ENCODE measurements around the gene KCNJ5.
A peak's percentile ranks its signal among the peaks of the same experiment; 100 is the strongest.

Gene KCNJ5

DNA sequence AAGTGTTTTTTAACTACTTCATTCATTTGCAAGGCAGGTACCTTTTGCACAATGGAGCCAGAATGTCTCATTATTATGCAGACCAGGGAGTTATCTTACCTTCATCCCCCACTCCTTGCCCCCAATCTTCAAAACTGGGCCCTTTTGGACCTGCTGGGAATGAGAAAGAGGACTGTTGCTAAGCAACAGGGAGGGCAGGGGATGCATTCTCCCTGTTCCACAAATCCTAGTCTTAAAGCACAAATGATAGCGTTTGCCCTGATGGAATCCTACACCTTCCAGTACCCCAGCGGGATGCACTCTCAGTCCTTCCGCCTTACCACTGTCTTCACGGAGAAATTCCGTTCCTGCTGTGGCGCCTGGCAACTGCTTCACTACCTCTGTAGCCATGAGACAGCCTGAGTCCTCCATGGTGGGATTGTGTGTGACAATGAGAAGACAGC lies 20.0 kb upstream of the KCNJ5 start:
- no peak for DNase-seq (ENCODE audit: low read depth in 2 of 2)

GRCh38 chr11:128872094-128872493 lies 19.1 kb upstream of the KCNJ5 start:
- DNase-seq (ENCODE audit: low read depth in 2 of 2) = no peak

- no peak for DNase-seq (ENCODE audit: low read depth in 2 of 2)
Observed at GRCh38 chr11:128872594-128872993, 18.6 kb upstream of the KCNJ5 start.

DNA sequence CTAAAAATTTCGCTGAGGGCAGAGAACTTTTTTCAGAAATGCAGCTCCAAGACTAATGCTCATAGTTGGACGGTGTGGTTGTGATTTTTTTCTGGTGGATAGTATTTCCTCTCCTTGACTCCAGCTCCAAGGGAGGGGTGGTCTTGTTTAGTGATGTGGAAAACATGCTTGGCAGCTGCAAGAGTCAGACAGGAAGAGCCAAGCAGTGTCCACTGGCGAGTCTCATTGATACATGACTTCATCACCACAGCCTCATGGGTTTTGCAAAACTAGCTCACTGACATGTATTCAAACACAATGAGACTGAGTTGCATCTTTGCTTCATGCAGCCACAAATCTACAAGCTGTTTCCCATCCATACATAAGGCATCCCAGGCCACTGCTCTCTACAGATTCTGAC lies 16.7 kb upstream of the KCNJ5 start:
- DNase-seq (ENCODE audit: low read depth in 2 of 2) = no peak

DNA sequence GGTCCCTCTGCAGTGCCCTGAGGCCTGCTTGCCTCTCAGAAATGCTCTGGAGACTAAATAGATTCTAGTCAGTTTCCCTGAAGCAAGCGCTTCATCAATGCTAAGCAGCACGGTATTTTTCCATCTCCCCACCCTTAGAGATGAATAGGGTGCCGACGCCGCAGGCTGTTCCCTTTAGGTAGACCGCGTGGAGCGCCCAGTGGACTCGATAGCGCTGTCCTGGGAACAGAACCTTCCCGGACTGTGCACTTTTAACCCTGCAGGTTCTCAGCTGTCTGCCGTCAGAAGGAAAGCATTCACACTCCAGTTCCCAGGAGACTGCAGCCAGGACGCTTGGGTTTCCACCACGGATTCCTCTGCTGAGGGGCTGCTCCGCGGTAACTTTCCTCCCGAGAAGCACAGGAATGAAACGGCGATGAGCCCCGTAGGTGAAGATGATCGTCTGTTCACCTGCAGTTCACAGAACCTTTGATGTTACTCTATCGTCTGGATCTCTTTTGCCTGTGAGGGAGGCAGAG lies 15.0 kb upstream of the KCNJ5 start:
- no peak for DNase-seq (ENCODE audit: low read depth in 2 of 2)

GRCh38 chr11:128877726-128878125 lies 13.4 kb upstream of the KCNJ5 start:
- no peak for DNase-seq (ENCODE audit: low read depth in 2 of 2)

DNA sequence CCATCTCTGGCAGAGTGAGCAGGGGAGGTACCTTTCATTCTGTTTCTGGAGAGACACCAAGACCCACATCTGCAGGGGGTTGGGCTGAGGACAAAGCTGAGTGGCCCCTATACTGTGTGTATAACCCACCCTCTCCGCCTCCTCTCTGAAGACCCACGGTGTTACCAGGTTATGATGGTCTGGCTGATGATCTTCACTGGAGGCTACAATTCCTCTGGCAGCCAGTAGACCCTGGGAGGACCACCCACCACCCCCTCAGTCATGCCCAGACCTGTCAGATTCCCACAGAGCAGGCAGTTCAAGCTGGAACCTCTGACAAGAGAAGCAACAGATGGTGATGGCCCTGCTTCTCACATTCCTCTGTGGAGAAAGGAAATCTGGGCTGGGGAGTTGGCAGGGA lies 12.7 kb upstream of the KCNJ5 start:
- no peak for DNase-seq (ENCODE audit: low read depth in 2 of 2)

DNA sequence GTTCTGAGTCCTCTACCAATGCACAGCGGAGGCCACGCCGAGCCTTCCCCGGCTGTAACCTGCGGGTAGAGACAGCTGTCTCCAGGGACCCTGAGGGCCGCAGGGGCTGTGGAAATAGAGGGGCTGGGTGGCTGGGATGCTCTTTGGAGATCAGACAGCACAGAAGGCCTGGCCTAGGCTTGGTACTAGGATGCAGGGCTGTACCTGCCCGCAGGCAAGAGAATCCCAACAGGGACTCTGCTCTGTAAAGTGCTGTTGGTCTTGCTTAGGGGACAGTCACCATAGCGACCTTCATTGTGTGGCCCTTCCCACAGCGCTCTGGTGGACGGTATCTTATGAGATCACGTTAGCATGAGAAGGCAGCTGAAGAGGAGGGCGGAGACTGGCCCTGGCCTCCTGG lies 11.3 kb upstream of the KCNJ5 start:
- no peak for DNase-seq (ENCODE audit: low read depth in 2 of 2)

GRCh38 chr11:128881221-128881620 lies 9.9 kb upstream of the KCNJ5 start:
- no peak for DNase-seq (ENCODE audit: low read depth in 2 of 2)

DNA sequence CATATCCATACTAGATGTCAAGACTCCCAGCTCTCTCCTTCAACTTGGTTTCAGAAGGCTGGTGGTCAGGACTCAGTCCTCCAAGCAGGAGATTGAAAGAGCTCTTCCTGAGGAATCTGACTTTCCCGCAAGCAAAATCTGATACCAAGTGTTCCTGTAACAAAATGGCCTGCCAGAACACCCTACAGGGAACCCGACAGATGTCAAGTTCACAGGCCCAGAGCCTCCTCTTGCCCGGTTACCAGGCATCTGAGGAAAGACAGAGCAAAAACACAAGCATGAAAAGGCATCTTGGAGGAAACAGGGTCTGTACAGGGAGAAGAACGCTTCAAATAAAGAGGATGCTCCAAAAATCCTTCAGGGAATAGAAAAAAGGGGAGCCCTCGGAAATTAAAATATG lies 8.7 kb upstream of the KCNJ5 start:
- no peak for DNase-seq (ENCODE audit: low read depth in 2 of 2)

DNA sequence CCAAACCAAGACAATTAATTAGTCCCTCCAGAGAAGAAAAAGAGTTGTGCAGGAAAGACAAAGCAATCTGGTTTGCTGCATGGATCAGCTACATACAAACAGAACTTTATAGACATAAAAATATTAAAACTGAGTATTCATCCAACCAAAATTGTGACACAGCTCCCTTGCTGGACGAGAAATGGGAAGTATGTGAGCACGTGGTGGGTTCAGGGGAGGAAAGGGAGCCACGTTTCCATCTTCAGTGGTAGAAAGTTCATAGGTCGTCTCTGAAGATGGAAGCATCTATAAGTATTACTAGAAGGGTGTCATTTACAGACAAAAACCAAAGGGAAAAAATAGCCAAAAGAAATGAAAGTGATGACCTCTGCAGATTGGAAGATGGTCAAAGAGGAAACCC lies 7.1 kb upstream of the KCNJ5 start:
- DNase-seq (ENCODE audit: low read depth in 2 of 2) = no peak

- peak in 1 of 2 donors; percentile 49 for DNase-seq (ENCODE audit: low read depth in 2 of 2)
Observed at GRCh38 chr11:128884703-128885338, 6.3 kb upstream of the KCNJ5 start.

- no peak for DNase-seq (ENCODE audit: low read depth in 2 of 2)
Observed at GRCh38 chr11:128886406-128887124, 4.6 kb upstream of the KCNJ5 start.

GRCh38 chr11:128888034-128888985 lies 2.8 kb upstream of the KCNJ5 start:
- no peak for DNase-seq (ENCODE audit: low read depth in 2 of 2)

GRCh38 chr11:128889657-128890213 lies 1.4 kb upstream of the KCNJ5 start:
- DNase-seq (ENCODE audit: low read depth in 2 of 2) = no peak

- no peak for DNase-seq (ENCODE audit: low read depth in 2 of 2)
Observed at GRCh38 chr11:128890216-128890542, 977 bp upstream of the KCNJ5 start.

- no peak for DNase-seq (ENCODE audit: low read depth in 2 of 2)
Observed at GRCh38 chr11:128891913-128892398, 800 bp downstream of the KCNJ5 start.

- DNase-seq (ENCODE audit: low read depth in 2 of 2) = no peak
Observed at GRCh38 chr11:128892866-128893565, 1.9 kb downstream of the KCNJ5 start.

- no peak for DNase-seq (ENCODE audit: low read depth in 2 of 2)
Observed at GRCh38 chr11:128893578-128894285, 2.6 kb downstream of the KCNJ5 start.

GRCh38 chr11:128894286-128894681 lies 3.1 kb downstream of the KCNJ5 start:
- no peak for DNase-seq (ENCODE audit: low read depth in 2 of 2)

DNA sequence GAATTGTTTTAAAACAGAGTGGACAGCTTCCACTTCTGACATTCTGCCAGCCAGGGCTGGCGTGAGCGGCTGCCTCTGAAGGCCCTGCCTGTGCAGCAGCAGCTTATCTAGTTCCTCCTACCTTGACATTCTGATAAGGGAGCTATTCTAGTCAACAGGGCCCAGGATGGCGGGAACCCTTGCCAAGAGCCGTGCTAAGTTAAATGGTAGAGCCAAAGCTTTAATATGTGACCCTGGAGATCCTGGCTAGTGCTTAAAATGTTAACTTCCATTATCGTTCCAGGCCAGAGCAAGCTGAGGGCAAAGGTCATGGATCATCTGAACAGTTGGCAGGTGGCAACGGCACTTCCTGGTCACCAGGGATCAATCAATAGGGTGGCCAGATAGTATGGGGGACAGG lies 3.5 kb downstream of the KCNJ5 start:
- DNase-seq (ENCODE audit: low read depth in 2 of 2) = no peak
